ENCODE data around the gene SCP2.

SCP2 gene

DNA sequence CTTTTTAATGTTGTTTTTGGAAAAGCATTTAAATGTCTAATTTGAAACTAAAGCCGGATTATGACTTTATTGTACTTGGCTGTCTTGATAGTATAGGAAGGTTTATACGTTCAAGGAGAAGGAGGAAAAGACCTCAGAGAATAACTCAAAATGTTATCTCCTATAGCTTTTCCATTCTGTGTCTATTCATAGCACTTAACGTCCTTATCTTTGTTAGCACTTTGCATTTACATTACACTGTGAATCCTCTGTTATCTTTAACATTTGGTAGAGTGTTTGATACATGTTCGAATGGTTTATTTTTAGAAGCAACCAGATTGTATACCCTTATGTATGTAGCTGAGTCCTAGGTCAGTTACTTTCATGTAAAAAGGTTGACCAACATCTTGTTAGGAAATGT, 84.1 kb downstream of the SCP2 start:
- CTCF ChIA-PET = interaction anchor here (0.6 kb wide), 1 partner anchor 26 kb away, joined by 4 read pairs; no protein-coding TSS in a partner anchor
- H3K36me3 ChIP-seq (ENCODE audit: control insufficient read depth in 2 of 2, insufficient read depth in 1 of 2, low read length in 2 of 2) = no peaks in the 10 kb centered on the region
- H3K27ac ChIP-seq (ENCODE audit: extremely low read depth, low read depth, low read length) = no peak overlapping the region
- H3K4me3 ChIP-seq (ENCODE audit: low read depth, low read length) = no peak overlapping the region
- no peaks in the 10 kb centered on the region for H3K9me3 ChIP-seq (ENCODE audit: control insufficient read depth, insufficient read depth, low read depth, low read length)
- TF ChIP-seq ZNF239 (tag by site-specific recombination; IDR thresholded peaks at IDR 0.05) (no peak), KLF8 (tag by site-specific recombination; IDR thresholded peaks at IDR 0.05) (no peak), PRDM1 (tag by site-specific recombination; IDR thresholded peaks at IDR 0.05) (no peak), ZNF223 (tag by site-specific recombination; IDR thresholded peaks at IDR 0.05) (no peak), ATF2 (tag by site-specific recombination; IDR thresholded peaks at IDR 0.05; ENCODE audit: low read depth) (no peak), ZNF10 (tag by site-specific recombination; IDR thresholded peaks at IDR 0.05) (no peak), SETDB1 (IDR thresholded peaks at IDR 0.05; ENCODE audit: insufficient read length, low read length) (no peak), ZNF280C (tag by site-specific recombination; IDR thresholded peaks at IDR 0.05) (no peak), ZNF514 (tag by site-specific recombination; IDR thresholded peaks at IDR 0.05) (no peak), ZNF140 (tag by site-specific recombination; IDR thresholded peaks at IDR 0.05) (no peak), SCRT1 (tag by site-specific recombination; IDR thresholded peaks at IDR 0.05; ENCODE audit: borderline replicate concordance) (no peak), TSHZ1 (tag by site-specific recombination; IDR thresholded peaks at IDR 0.05; ENCODE audit: borderline replicate concordance) (no peak)
- TF ChIP-seq, protein P1, sequence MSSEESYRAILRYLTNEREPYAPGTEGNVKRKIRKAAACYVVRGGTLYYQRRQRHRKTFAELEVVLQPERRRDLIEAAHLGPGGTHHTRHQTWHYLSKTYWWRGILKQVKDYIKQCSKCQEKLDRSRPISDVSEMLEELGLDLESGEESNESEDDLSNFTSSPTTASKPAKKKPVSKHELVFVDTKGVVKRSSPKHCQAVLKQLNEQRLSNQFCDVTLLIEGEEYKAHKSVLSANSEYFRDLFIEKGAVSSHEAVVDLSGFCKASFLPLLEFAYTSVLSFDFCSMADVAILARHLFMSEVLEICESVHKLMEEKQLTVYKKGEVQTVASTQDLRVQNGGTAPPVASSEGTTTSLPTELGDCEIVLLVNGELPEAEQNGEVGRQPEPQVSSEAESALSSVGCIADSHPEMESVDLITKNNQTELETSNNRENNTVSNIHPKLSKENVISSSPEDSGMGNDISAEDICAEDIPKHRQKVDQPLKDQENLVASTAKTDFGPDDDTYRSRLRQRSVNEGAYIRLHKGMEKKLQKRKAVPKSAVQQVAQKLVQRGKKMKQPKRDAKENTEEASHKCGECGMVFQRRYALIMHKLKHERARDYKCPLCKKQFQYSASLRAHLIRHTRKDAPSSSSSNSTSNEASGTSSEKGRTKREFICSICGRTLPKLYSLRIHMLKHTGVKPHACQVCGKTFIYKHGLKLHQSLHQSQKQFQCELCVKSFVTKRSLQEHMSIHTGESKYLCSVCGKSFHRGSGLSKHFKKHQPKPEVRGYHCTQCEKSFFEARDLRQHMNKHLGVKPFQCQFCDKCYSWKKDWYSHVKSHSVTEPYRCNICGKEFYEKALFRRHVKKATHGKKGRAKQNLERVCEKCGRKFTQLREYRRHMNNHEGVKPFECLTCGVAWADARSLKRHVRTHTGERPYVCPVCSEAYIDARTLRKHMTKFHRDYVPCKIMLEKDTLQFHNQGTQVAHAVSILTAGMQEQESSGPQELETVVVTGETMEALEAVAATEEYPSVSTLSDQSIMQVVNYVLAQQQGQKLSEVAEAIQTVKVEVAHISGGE (tag by site-specific recombination; conservative IDR thresholded peaks at IDR 0.05; ENCODE audit: low read depth) = no peak
- TF ChIP-seq, protein P2, sequence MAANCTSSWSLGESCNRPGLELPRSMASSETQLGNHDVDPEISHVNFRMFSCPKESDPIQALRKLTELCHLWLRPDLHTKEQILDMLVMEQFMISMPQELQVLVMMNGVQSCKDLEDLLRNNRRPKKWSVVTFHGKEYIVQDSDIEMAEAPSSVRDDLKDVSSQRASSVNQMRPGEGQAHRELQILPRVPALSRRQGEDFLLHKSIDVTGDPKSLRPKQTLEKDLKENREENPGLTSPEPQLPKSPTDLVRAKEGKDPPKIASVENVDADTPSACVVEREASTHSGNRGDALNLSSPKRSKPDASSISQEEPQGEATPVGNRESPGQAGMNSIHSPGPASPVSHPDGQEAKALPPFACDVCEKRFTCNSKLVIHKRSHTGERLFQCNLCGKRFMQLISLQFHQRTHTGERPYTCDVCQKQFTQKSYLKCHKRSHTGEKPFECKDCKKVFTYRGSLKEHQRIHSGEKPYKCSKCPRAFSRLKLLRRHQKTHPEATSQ (tag by site-specific recombination; IDR thresholded peaks at IDR 0.05) = no peak
- POLR2A ChIA-PET = interaction anchor here (0.9 kb wide), 1 partner anchor 92 kb away, joined by 3 read pairs; no protein-coding TSS in a partner anchor
- no peaks in the 10 kb centered on the region for H3K4me1 ChIP-seq (ENCODE audit: control insufficient read depth, insufficient read depth, low read length)
